NCI-H1092 treated with DMSO at 0.1 percent for 48 hours (cell line): Measurements from ENCODE around the gene PPP2R2B.

Experiments
- DNase-seq: peaks from one replicate; lab custom pipeline; 2025; lab: John Stamatoyannopoulos, UW

Gene PPP2R2B

DNA sequence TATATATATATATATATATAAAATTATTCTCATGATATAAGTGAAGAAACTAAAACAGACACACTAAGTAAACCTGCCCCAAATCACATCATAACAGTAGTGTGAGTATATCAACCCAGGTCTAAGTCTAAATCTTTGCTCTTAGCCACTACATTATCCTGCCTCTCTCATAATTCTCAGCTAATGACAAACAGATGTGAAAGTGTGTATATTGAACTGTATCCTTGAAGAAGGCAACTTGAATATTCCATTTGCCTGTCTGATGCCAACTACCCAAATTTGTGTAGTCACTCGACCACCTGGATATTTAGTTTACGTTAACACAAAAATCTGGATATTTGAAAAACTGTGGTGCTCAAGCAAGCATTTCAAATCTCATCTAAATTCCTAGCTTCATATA is 97.4 kb downstream of the PPP2R2B start:
- no peak for DNase-seq

- no peak for DNase-seq
Observed at GRCh38 chr5:146779211-146779869, 99.2 kb downstream of the PPP2R2B start.

DNA sequence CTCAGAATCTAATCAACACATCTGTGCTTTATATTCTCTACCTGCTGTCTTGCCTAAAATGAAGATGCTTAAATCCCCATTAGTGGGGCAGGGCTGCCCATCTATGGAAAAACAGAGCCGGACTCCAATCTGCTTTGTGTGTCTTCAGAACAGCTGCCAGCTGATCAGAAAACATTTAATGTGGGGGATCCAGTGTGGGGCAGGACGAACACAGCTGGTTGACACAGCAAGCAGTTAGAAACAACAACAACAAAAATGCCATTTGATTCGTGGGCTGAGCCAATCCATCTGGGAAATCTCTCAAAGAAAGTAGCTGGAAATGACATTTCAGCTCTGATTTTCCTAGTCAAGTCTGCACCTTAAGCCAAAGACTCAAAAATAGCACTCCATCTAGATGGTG is 99.8 kb downstream of the PPP2R2B start:
- no peak for DNase-seq

DNA sequence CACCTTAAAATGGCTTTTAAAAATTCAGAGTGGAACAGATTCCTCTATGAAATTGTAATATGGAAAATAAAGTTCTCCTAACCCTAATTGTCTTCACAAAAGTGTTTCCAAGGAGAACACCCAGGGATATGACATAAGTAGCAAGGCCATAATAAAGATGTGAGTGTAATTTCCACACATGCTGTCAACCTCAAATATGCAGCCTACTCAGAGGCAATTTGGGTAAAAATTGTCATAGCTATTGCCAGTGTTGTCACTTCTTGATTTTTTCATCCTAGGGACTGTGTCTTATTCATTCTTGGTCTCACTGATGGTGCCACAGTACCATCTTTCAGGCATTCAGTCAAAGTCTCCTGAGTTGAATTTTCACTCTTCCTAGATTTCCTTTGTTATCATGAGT is 100.3 kb downstream of the PPP2R2B start:
- no peak for DNase-seq

DNA sequence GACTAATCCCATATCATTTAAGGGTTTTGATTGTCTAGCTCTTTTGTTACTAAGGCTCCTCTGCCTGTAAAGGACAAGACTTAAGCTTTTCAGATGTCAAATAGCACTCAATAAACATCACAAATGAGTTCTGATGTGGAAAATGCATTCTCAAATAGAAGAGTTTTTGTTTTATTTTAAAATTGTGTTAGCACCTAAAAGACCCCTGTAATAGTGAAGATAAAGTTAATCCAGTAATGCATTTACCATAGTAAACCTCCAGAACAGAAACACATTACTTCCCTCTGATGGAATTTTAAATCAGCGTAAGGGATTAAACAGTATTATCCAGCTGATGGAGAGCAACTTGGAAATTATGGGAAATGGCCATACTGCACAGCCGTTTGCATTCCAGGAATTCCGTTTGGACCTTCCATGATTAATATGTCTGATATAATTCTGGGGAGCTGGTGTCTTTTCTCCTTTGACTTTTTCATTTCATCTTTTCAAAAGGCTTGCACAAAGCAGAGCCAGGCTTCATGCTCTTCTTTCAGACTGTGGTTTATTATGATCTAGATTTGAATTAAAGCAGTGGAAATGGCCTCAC is 105.6 kb downstream of the PPP2R2B start:
- no peak for DNase-seq

GRCh38 chr5:146770980-146771379 is 107.6 kb downstream of the PPP2R2B start:
- DNase-seq = no peak

DNA sequence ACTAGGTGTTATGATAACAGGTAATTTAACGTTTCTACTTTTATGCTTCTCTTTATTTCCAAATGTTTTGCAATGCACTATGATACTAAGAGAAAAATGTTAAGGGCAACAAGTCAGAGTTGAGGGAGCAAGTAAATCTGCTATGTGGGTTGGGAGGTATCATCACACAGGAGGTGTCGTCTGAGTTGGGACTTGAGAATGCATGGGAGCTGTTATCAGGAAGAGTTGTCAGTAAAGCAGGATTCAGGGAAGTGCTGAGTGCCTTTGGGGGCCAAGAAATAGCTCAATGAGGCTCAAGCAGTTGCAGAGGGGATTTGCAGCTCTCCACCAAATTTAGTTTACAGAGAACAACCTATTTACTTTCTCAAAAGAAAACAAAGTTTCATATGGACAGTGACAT is 108.0 kb downstream of the PPP2R2B start:
- DNase-seq = no peak

- no peak for DNase-seq
Observed at GRCh38 chr5:146767534-146767933, 111.0 kb downstream of the PPP2R2B start.

GRCh38 chr5:146766013-146766412 is 112.5 kb downstream of the PPP2R2B start:
- no peak for DNase-seq

DNA sequence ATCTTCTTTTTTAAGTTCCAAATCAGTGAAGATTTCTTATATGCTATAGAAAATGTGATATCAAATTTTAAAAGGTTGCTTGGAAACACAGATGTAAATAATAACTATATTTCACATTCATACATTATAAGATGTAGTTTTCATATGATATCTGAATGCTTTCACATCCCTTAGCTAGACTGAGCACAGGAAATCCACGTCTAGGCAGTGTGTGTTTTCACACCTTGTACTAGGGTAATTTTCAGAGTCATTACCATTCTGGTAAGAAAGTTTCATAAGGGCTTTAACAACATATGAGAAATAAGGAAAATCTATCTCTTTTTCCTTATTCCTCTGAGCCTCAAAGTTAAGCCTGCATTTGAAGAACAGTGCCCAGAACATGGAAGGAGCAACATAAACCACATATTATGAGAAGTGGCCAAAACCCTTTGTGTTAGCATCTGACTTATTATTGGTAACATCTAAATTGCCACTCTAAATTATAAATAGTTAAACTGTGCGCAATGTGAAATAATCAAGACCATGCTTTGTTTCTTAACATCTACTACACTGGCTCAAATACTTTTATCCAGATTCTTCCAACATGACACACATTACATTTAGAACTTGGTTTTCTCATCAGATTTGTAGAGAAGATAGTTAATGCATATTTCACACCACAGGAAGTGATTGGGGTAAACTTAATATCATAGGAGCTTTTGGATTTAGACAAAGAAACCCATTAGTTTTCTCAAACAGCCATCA is 113.3 kb downstream of the PPP2R2B start:
- no peak for DNase-seq

DNA sequence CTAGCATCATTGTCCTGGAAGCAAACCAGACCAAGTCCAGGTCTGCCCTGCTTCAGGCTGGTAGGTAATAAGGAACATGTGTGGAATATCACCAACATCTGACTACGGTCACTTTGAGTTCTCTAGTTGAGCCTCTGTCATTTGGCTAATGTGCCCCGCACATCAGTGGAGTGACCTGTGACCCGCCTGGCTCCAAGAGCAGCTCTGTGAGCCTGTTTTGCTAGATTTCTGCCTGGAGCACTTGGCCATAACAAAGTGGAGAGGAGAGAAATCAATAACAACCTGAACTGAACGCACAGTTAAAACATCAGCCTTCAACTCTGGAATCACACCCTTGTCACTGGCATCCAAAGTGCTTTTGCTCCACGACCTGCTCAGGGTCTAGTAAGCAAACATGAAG is 115.7 kb downstream of the PPP2R2B start:
- DNase-seq = no peak

- no peak for DNase-seq
Observed at GRCh38 chr5:146761811-146762210, 116.7 kb downstream of the PPP2R2B start.

- DNase-seq = no peak
Observed at GRCh38 chr5:146758938-146759337, 119.6 kb downstream of the PPP2R2B start.

GRCh38 chr5:146758076-146758475 is 120.5 kb downstream of the PPP2R2B start:
- no peak for DNase-seq

- no peak for DNase-seq
Observed at GRCh38 chr5:146756546-146756945, 122.0 kb downstream of the PPP2R2B start.

DNA sequence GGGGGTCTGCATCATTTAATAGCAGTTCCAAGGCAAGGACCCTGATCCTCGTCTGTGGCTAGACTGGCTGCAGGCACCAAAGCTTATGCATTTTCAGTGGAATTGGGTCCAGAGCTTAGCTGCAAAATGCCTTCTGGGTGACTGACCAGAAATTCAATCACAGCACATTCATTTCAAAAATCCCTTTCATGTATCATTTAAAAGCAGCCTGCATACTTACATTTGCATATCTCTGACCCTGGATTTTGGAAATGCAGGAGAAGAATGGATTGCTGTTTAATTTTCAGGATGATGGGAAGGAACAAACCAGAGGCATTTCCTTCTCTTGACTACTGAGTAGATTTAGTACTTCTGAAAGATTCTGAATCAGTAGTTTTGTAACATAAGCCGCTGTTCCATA is 122.8 kb downstream of the PPP2R2B start:
- DNase-seq = no peak

- no peak for DNase-seq
Observed at GRCh38 chr5:146754621-146755020, 123.9 kb downstream of the PPP2R2B start.

DNA sequence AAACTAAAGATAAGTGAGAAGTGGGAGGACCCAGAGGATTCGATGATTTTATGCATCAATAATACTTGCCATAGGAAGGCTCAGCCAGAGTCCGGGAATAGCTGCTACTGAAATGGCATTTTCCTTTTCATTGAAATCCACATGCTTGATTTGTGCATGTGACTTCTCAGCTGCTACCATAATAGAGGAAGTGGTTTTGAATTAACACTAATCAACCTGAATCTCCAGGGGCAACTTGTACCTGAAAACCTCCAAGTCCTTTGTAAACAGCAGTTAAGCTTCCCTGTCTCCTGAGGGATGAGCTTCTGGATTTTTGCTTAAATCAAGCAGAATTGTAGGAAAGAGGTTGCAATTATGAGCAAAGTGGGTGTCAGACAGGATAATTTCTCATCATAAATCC is 124.9 kb downstream of the PPP2R2B start:
- DNase-seq = peak; percentile 52

DNA sequence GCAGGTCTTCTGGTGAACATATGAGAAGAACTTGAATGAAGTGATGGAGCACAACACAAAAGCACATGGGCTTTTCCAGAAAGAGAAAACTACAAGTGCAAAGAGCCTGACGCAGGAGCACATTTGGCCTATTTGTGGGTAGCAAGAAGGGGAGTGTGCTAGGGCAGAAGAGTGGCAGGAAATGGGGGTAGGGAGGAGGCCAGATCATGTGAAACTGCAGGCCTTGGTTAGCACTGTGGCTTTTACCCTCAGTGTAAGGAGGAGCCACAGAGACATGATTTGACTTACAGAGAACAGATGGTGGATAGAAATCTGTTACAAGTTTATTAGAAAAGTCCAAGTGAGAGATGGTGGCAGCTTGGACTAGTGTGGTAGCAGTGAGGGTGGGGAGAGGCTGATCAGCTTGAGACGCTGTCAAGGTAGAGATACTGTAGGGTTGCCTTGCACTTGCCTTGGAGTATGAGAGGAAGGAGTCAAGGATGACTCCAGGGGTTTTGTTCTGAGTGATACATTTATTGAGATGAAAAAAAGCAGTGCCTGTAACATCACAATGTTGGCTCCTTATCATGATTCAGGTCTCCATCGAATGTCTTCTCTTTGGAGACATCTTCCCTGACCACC is 126.7 kb downstream of the PPP2R2B start:
- DNase-seq = no peak

DNA sequence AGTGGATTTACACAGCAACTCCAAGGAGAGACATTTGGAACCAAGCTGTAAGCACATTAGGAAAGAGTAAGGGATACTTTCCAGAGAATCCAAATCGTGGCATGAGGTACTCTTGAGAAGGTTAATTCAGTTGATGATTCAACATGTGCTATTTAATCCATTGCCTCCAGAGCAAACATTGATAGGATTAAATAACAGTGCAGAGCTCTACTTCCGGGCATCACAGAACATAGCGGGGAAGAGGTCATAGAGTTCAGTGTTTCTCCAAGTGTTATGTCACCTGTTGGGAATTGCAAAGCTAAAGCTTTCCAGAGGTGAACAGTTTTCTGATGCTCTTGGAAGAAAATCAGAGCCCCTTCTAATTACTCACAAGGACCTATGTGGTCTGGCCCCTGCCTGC is 127.5 kb downstream of the PPP2R2B start:
- DNase-seq = peak; percentile 25

DNA sequence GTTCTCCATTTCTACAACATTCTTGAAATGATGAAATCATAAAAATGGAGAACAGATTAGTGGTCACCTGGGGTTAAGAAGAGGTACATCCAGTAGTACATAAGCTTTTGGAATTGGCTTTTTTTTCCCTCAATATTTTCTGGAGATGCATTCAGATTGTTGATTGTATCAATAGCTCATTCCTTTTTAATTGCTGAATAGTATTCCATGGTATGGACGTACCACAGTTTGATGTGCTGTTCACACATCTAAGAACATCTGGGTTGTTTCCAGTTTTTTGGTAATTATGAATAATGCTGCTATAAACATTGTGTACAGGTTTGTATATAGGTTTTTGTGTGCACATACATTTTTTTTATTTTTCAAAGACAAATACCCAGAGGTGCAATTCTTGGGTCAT is 130.0 kb downstream of the PPP2R2B start:
- no peak for DNase-seq

DNA sequence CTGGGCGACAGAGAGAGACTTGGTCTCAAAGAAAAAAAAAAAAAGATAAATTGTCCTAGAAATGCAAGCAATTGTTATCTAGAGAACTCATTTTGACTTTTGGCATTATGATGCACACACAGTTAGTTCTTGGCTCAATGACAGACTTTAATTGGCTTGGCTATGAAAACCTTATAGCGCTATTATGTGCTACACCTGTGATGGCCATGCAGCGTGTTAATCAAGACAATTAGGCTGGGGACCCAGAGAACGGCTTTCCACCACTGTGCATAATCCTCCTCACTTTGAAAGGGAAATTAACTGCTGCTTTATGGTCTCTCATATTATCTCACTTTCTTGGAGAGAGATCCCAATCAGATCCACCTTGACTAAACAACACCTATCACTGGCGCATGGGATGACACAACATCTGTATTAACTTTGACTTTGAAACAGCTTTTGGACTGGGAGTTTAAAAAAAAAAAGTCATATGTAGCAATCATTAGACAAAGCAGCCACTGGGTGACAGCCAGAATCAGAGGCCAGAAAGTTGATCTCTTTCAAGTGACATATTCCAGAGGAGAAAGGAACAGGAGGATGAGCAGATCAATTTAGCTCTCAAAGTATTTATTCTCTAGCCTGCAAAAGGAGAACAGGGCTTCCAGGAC is 132.5 kb downstream of the PPP2R2B start:
- peak; percentile 82 for DNase-seq
